Measurements from ENCODE around the gene RUNX1. TPM values are rescaled to one million over a fixed set of nuclear protein-coding genes. Genes with fewer than 3 reads are reported as not detected.

RUNX1 gene
- total and polyA plus RNA-seq, 4 donors, result 23.3 to 100 (median 33.4) TPM

- ATAC-seq (ENCODE audit: insufficient read depth, low FRiP score) (no peak), DNase-seq (no peak)
- Histone ChIP-seq H3K27ac (ENCODE audit: low read depth in 1 of 2, low read length in 1 of 2) (no peak overlapping the region), H3K4me3 (no peak overlapping the region), H3K9me3 (ENCODE audit: control insufficient read depth in 4 of 4, insufficient read depth in 3 of 4, low read length in 3 of 4) (no peaks in the 10 kb centered on the region), H3K36me3 (ENCODE audit: control insufficient read depth in 4 of 4, insufficient read depth in 4 of 4, low read length in 4 of 4) (no peaks in the 10 kb centered on the region), H3K4me1 (ENCODE audit: control insufficient read depth in 5 of 5, insufficient read depth in 5 of 5, low read length in 5 of 5) (peaks cover 0 to 18% (median 3%) of the 10 kb centered on the region in 5 donors), H3K9ac (ENCODE audit: insufficient read depth in 1 of 2, low read length in 2 of 2) (no peak overlapping the region), H3K27me3 (ENCODE audit: control insufficient read depth in 3 of 3, insufficient read depth in 3 of 3, low read length in 2 of 3) (no peaks in the 10 kb centered on the region)
- WGBS, 2 donors, result 61 to 75% methylated on average over 8 of the region's 8 CpGs
- no peak for TF ChIP-seq CTCF (IDR thresholded peaks at IDR 0.05; ENCODE audit: control extremely low read depth, extremely low read depth)
Observed at GRCh38 chr21:35044770-35045541, 4.1 kb downstream of the RUNX1 start.

- Histone ChIP-seq H3K9me3 (ENCODE audit: control insufficient read depth in 4 of 4, insufficient read depth in 3 of 4, low read length in 3 of 4) (no peaks in the 10 kb centered on the region), H3K36me3 (ENCODE audit: control insufficient read depth in 4 of 4, insufficient read depth in 4 of 4, low read length in 4 of 4) (no peaks in the 10 kb centered on the region), H3K4me1 (ENCODE audit: control insufficient read depth in 5 of 5, insufficient read depth in 5 of 5, low read length in 5 of 5) (peaks cover 0 to 18% (median 3%) of the 10 kb centered on the region in 5 donors), H3K27ac (ENCODE audit: low read depth in 1 of 2, low read length in 1 of 2) (no peak overlapping the region), H3K4me3 (no peak overlapping the region), H3K9ac (ENCODE audit: insufficient read depth in 1 of 2, low read length in 2 of 2) (no peak overlapping the region), H3K27me3 (ENCODE audit: control insufficient read depth in 3 of 3, insufficient read depth in 3 of 3, low read length in 2 of 3) (no peaks in the 10 kb centered on the region)
- ATAC-seq (ENCODE audit: insufficient read depth, low FRiP score) (no peak), DNase-seq (no peak)
- no peak for TF ChIP-seq CTCF (IDR thresholded peaks at IDR 0.05; ENCODE audit: control extremely low read depth, extremely low read depth)
- WGBS, 2 donors, result 89 to 90% methylated on average over 3 of the region's 3 CpGs
Observed at GRCh38 chr21:35044128-35044527, 5.0 kb downstream of the RUNX1 start.

GRCh38 chr21:35043549-35043948 is 5.6 kb downstream of the RUNX1 start:
- peaks cover 0 to 18% (median 3%) of the 10 kb centered on the region in 5 donors for H3K4me1 ChIP-seq (ENCODE audit: control insufficient read depth in 5 of 5, insufficient read depth in 5 of 5, low read length in 5 of 5)
- no peaks in the 10 kb centered on the region for H3K9me3 ChIP-seq (ENCODE audit: control insufficient read depth in 4 of 4, insufficient read depth in 3 of 4, low read length in 3 of 4)
- H3K9ac ChIP-seq (ENCODE audit: insufficient read depth in 1 of 2, low read length in 2 of 2), result no peak overlapping the region
- no peak for ATAC-seq (ENCODE audit: insufficient read depth, low FRiP score)
- no peaks in the 10 kb centered on the region for H3K36me3 ChIP-seq (ENCODE audit: control insufficient read depth in 4 of 4, insufficient read depth in 4 of 4, low read length in 4 of 4)
- no peak for DNase-seq
- no peak for TF ChIP-seq CTCF (IDR thresholded peaks at IDR 0.05; ENCODE audit: control extremely low read depth, extremely low read depth)
- no peaks in the 10 kb centered on the region for H3K27me3 ChIP-seq (ENCODE audit: control insufficient read depth in 3 of 3, insufficient read depth in 3 of 3, low read length in 2 of 3)
- H3K4me3 ChIP-seq, result no peak overlapping the region
- no peak overlapping the region for H3K27ac ChIP-seq (ENCODE audit: low read depth in 1 of 2, low read length in 1 of 2)

All from lung (tissue), 12 donors.